ENCODE results near the gene TCF25. TPM values are rescaled to one million over a fixed set of nuclear protein-coding genes. Genes with fewer than 3 reads are reported as not detected.

Gene TCF25
- total RNA-seq, 4 donors from 2014 or later = 166 to 260 (median 182) TPM

DNA sequence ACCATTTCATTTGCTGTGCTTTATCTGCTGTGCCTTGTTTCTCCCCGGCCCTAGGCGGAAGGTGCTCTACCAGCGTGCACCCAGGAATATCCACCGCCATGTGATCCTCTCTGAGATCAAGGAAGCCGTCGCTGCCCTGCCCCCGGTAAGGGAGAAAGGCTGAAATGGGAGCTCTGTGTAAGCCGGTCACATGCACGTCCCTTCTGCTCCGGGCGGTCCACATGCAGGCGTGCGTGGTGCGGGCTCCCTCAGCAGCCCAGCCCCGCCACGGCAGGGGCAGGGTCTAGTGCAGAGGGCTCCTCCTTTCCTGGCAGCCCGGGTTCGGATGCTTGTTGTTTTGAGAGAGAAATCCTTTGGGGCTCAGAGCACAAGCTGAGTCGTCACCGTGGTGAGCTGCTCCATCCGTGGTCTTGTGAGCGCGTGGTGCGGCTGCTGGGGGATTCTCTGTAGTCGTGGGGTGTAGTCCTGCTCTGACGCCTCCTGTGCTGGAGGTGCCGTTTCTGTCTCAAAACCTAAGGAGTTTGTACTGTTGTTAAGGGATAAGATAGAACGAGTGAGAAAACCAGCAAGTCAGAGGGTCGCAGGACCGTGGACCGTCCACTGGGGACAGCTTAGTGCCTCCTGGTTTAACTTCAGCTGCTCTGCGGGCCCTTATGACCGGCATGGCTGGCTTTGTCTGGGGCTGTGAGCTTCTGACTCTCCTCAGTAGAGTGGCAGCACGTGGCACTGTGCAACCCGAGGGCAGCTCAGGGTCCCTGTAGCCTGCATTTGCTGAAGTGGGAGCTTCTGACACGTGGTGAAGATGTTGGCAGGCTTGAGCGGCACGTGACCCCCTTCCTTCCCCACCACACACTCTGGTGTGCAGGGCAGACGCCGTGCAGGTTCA, 33.0 kb downstream of the TCF25 start:
- no peak overlapping the region for H3K4me3 ChIP-seq
- 92% methylated on average over 36 of the region's 40 CpGs for WGBS
- TF ChIP-seq, protein P1, sequence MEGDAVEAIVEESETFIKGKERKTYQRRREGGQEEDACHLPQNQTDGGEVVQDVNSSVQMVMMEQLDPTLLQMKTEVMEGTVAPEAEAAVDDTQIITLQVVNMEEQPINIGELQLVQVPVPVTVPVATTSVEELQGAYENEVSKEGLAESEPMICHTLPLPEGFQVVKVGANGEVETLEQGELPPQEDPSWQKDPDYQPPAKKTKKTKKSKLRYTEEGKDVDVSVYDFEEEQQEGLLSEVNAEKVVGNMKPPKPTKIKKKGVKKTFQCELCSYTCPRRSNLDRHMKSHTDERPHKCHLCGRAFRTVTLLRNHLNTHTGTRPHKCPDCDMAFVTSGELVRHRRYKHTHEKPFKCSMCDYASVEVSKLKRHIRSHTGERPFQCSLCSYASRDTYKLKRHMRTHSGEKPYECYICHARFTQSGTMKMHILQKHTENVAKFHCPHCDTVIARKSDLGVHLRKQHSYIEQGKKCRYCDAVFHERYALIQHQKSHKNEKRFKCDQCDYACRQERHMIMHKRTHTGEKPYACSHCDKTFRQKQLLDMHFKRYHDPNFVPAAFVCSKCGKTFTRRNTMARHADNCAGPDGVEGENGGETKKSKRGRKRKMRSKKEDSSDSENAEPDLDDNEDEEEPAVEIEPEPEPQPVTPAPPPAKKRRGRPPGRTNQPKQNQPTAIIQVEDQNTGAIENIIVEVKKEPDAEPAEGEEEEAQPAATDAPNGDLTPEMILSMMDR (IDR thresholded peaks at IDR 0.05) = no peak
- TF ChIP-seq POLR2AphosphoS5 (IDR thresholded peaks at IDR 0.05) = no peak
- TF ChIP-seq EP300 (IDR thresholded peaks at IDR 0.05) = no peak
- no peak for TF ChIP-seq POLR2A (IDR thresholded peaks at IDR 0.05)
- no peaks in the 10 kb centered on the region for H3K9me3 ChIP-seq
- peaks cover 8% of the 10 kb centered on the region for H3K4me1 ChIP-seq
- no peak overlapping the region for H3K27ac ChIP-seq
- DNase-seq (ENCODE audit: low spot score in 2 of 2) = no peak
- no peaks in the 10 kb centered on the region for H3K27me3 ChIP-seq
- H3K36me3 ChIP-seq = peaks cover 74% of the 10 kb centered on the region

GRCh38 chr16:89907055-89907814, 33.8 kb downstream of the TCF25 start:
- WGBS = 97% methylated on average over 12 of the region's 13 CpGs
- Histone ChIP-seq H3K9me3 (no peaks in the 10 kb centered on the region), H3K36me3 (peaks cover 82% of the 10 kb centered on the region), H3K27me3 (no peaks in the 10 kb centered on the region), H3K4me3 (no peak overlapping the region), H3K27ac (no peak overlapping the region), H3K4me1 (peaks cover 8% of the 10 kb centered on the region)
- no peak for TF ChIP-seq POLR2AphosphoS5 (IDR thresholded peaks at IDR 0.05)
- no peak for TF ChIP-seq POLR2A (IDR thresholded peaks at IDR 0.05)
- TF ChIP-seq, protein P1 (IDR thresholded peaks at IDR 0.05) = no peak
- TF ChIP-seq EP300 (IDR thresholded peaks at IDR 0.05) = no peak
- no peak for DNase-seq (ENCODE audit: low spot score in 2 of 2)

DNA sequence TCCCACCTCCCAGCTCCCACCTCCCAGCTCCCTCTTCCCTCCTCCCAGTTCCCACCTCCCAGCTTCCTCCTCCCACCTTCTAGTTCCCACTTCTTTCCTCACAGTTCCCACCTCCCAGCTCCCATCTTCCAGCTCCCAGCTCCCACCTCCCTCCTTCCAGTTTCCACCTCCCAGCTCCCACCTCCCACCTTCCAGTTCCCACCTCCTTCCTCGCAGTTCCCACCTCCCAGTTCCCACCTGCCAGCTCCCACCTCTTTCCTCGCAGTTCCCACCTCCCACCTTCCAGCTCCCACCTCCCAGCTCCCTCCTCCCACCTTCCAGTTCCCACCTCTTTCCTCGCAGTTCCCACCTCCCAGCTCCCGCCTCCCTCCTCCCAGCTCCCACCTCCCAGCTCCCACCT, 34.8 kb downstream of the TCF25 start:
- H3K4me3 ChIP-seq = no peak overlapping the region
- H3K9me3 ChIP-seq = no peaks in the 10 kb centered on the region
- H3K27me3 ChIP-seq = no peaks in the 10 kb centered on the region
- DNase-seq (ENCODE audit: low spot score in 2 of 2) = no peak
- H3K4me1 ChIP-seq = peaks cover 8% of the 10 kb centered on the region
- no peak overlapping the region for H3K27ac ChIP-seq
- TF ChIP-seq POLR2AphosphoS5 (IDR thresholded peaks at IDR 0.05) = no peak
- no peak for TF ChIP-seq POLR2A (IDR thresholded peaks at IDR 0.05)
- no peak for TF ChIP-seq EP300 (IDR thresholded peaks at IDR 0.05)
- TF ChIP-seq, protein P1 (IDR thresholded peaks at IDR 0.05) = no peak
- WGBS = 92% methylated on average over 4 of the region's 4 CpGs
- H3K36me3 ChIP-seq = peaks cover 76% of the 10 kb centered on the region

GRCh38 chr16:89909777-89910716, 36.7 kb downstream of the TCF25 start:
- no peak for TF ChIP-seq EP300 (IDR thresholded peaks at IDR 0.05)
- no peak for TF ChIP-seq POLR2A (IDR thresholded peaks at IDR 0.05)
- TF ChIP-seq, protein P1 (IDR thresholded peaks at IDR 0.05) = peak; percentile 68 to 95
- TF ChIP-seq POLR2AphosphoS5 (IDR thresholded peaks at IDR 0.05) = peak in 1 of 3 donors; percentile 19
- WGBS = 51% methylated on average over 27 of the region's 47 CpGs

More at GRCh38 chr16:89909777-89910716, 36.7 kb downstream of the TCF25 start:
- Histone ChIP-seq H3K4me1 (peaks cover 8% of the 10 kb centered on the region), H3K9me3 (no peaks in the 10 kb centered on the region), H3K36me3 (peaks cover 58% of the 10 kb centered on the region), H3K27me3 (no peaks in the 10 kb centered on the region), H3K27ac (no peak overlapping the region), H3K4me3 (no peak overlapping the region)
- peak; percentile 86 to 89 for DNase-seq (ENCODE audit: low spot score in 2 of 2)
